GM18498 (cell line): ENCODE data around the gene TMEM222.
"Not testable (repeated sequence)": the region's sequence is repeated elsewhere in the genome, so short reads cannot be mapped to it uniquely, and the experiment has no call there.

ENCODE experiments used
- ATAC-seq: cut with Tn5 transposase; IDR thresholded peaks from one replicate; pipeline ENCODE4 v1.9.1; 2021; ENCODE audit warnings: mild to moderate bottlenecking, moderate library complexity; ENCODE audit not compliant: unreplicated experiment

TMEM222 gene, protein sequence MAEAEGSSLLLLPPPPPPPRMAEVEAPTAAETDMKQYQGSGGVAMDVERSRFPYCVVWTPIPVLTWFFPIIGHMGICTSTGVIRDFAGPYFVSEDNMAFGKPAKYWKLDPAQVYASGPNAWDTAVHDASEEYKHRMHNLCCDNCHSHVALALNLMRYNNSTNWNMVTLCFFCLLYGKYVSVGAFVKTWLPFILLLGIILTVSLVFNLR

GRCh38 chr1:27321813-27322568 lies at the start of gene TMEM222:
TMEM222 (plus strand) TSS chr1:27322163; CDS start chr1:27322198, 35 bp downstream.
- ATAC-seq: peak; percentile 95

GRCh38 chr1:27274204-27274603 lies 47.8 kb upstream of the TMEM222 start:
- no peak for ATAC-seq

- no peak for ATAC-seq
Measured at GRCh38 chr1:27275696-27276095, 46.3 kb upstream of the TMEM222 start.

DNA sequence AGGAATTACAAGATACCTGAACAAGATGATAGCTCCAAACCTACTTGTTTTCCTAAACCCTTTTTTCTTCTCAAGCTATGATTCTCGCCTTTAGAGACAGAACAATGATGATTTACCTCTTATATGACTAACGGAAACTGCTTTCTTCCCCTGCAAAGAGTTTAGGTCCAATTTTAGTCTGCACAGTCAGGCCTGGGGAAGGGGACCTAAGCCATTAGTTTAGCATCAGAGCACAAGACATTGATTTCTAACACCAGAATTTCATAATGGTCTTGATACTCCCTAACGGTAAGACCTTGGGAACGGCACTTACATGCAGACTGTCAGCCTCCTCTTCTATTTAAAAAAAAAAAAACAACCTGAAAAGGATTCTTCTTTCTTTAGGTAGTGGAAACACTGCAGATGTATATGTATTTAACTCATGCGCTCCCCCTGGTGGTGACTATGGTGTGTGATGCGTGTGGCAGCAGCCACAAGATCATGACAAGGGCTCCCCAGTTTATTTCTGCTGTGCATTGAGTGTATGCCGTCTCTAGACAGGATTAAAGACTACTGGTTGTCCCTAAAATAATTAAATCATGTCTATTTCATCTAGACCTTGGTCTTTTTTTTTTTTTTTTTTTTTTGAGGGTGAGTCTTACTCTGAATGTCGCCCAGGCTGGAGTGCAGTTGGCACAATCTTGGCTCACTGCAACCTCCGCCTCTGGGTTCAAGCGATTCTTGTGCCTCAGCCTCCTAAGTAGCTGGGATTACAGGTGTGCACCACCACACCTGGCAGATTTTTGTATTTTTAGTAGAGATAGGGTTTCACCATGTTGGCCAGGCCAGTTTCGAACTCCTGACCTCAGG lies 37.3 kb upstream of the TMEM222 start:
- no peak for ATAC-seq

GRCh38 chr1:27285274-27285660 lies 36.7 kb upstream of the TMEM222 start:
- ATAC-seq: no peak

GRCh38 chr1:27285821-27286220 lies 36.1 kb upstream of the TMEM222 start:
- ATAC-seq: not testable (repeated sequence)

GRCh38 chr1:27289125-27289524 lies 32.8 kb upstream of the TMEM222 start:
- ATAC-seq: not testable (repeated sequence)

GRCh38 chr1:27290581-27290980 lies 31.4 kb upstream of the TMEM222 start:
- no peak for ATAC-seq

GRCh38 chr1:27292106-27292505 lies 29.9 kb upstream of the TMEM222 start:
- ATAC-seq: no peak

DNA sequence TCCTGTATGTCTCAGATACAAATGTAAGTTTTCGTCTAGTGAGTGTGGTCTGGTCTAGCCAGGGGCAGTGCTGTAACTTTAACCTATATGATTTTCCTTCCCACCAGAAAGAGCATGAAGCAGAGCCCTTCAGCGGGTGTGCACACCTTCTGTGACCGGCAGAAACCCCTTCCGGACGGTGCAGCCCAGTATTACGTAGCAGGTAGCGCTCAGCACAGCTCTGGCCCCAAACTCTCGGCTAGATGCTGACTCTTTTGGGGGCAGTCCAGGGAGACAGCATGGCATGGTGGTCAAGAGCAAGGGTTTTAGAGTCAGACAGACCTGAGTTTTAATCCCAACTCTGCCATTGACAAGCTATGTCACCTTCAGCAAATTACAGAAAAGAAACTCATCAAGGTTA lies 28.0 kb upstream of the TMEM222 start:
- ATAC-seq: no peak

DNA sequence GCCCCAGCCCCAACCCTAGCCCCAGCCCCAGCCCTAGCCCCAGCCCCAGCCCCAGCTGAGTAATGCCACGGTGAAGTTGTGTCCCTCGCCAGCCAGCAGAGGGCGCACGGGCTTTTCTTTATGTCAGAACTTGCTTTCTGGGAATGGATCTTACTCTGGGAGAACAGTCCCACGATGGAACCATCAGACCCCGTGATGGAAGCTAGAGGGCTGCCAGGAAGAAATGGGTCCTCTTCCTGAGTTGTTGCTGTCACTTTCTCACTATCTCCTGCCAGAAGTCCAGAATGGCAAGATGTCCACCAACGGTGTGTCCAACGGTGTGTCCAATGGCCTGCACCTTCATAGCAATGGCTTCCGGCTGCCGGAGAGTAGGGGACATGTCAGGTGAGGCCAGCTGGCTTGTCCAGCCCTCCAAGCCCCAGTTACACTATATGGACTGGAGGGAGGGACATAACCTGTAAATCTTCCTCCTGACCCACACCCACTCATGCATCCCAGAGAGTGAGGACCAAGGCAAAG lies 25.1 kb upstream of the TMEM222 start:
- no peak for ATAC-seq

- ATAC-seq: no peak
Measured at GRCh38 chr1:27297903-27298302, 24.1 kb upstream of the TMEM222 start.

DNA sequence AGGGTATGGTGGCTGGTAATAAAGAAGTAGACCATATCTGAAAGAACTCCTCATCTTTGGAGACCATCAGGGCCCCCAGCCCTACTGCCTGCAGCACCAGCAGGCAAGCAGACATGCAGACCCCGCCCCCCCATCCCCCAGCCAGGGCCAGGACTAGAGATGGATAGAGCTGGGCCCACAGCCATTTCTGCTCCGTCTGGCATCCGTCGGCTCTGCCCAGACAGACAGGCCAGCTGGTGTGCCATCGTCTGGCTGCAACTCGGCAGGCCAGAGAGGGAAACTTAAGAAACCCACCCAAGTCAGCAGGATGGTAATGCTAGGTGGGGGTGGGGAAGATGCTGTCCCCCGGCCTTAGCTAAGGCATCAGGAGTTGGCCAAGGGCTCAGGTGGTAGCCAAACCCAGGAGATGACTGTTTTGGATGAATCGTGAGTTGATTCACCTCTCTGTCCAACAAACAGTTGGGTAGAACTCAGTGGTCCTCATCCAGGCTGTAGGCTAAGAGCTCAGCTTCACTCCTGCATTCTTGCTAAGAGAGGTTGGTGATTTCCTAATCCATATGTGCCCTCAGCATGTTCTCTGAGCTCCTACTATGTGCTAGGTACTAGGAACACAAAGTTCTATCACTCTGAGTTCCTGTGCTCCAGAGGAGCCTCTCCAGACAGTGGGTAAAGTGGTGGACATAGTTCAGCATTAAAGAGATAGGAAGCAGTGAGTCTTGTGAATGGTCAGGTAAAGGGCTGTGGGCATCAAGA lies 23.2 kb upstream of the TMEM222 start:
- no peak for ATAC-seq

DNA sequence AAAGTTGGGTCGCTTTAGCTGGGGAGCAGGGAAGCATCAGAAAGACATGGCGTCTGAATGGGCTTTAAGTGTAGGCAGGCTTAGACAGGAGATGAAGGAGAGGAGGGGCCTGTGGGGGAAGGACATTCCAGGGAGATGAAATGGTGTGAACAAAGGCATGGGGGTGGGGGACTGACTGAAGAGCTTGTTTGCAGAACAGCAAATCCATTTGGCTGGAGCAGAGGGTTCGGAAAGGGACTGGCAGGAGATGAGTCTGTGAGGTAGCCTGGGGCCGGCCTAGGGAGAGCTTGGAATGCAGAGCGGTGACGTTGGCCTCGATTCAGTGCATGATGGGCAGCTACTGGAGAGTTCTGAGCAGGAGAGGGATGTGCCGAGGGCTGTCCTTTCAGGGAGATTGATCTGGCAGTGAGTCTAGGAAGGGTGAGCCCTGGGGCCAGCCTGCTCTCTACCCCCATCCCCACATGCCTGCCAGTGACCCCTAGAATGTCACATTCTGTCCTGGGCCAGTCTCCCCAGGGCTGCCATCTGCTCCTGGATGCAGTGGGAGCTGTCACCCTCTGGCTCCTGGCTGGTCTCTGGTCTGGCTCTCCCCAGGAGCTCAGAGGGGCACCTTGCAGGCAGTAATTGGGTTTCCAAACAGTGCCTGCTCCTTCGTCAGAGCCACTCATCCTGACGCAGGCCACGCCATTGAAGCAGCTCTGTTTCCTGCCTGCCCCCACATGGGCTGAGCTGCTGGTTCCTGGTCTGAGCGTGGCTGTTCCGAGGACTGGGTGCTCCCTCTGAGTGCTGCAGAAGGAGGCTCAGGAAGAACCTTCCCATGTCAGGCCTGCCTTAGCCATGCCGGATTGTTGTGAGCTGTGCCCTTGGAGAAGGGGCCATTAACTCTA lies 22.3 kb upstream of the TMEM222 start:
- no peak for ATAC-seq

DNA sequence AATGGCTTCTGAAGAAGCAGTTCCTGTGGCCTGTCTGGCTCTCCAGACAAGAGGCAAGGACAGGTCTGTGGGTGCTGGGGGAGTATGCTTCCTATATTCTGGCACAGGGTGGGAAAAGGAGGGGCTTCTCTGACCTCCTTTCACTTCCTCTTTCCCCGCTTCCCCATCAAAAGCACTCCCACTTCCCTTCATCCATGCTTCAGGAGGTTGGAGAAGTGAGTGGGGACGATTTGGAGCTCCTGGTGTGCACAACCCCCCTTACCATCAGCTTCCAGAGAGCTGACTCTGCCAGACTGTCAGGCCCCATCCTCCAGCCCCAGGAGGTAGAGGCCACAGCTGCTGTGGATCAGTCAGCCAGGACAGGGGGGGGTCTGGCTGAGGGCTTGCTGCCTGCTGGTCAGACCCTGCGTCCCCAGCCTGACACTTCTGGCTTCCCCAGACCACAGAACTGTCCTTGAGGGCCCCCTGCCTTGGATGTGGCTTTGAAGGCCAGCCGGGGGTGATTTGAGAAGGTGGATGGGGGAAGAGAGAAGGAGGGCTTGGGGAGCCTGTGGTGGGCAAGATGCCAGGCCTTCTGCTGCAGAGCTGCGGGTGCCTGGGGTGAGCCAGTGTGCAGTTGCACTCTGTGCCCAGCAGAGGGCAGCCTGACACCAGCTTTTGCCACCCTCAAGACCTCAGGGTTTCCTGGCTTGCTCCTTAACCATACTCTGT lies 21.5 kb upstream of the TMEM222 start:
- no peak for ATAC-seq

DNA sequence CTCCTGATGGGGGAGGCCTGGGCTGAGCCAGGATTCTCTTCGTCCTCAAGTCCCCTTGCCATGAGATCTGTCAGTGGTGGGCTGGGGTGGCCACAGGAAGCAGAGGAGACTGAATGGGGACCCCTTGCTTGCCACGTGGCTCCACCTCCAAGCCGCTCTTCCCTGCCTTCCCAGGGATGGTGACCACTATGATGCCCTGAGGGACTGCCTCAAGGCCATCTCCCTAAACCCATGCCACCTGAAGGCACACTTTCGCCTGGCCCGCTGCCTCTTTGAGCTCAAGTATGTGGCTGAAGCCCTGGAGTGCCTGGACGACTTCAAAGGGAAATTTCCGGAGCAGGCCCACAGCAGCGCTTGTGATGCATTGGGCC lies 20.9 kb upstream of the TMEM222 start:
- ATAC-seq: no peak

GRCh38 chr1:27301582-27302199 lies 20.3 kb upstream of the TMEM222 start:
- no peak for ATAC-seq

- no peak for ATAC-seq
Measured at GRCh38 chr1:27302612-27303011, 19.4 kb upstream of the TMEM222 start.

DNA sequence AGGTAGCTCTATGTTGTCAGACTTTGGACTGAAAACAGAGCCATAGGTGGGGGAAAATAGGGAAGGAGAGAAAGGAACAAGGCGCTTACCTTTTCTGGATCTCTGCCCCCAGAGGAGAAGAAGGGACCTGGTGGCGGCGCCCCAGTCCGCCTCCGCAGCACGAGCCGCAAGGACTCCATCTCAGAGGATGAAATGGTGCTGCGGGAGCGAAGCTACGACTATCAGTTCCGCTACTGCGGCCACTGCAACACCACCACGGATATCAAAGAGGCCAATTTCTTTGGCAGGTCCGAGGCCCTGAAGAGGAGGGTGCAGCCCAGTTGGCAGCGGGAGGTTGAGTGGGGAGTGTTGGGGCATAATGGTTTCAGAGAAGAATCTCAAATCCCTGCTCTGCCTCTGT lies 18.5 kb upstream of the TMEM222 start:
- ATAC-seq: no peak
